Measurements from ENCODE around the gene PARL.

PARL gene

DNA sequence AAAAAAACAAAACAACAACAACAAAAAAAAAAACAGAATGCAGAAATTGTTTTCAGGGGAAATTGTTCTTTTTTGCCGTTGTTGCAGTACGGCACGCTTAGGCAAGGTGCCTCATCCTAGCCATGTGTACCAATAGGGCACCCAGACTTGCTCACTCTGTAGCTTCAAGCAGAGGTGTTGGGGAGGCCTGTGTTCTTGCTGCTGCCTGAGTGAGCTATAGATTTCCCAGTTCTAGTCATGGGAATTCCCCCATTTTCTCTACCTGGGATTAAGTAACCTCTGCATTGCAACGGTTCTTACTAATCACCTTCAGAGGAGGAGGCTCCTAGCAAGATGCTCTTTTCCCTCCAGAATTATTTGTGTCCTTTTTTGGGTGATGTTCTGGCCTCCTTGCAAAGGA is 12.9 kb upstream of the PARL start:
- Histone ChIP-seq H3K4me1 (ENCODE audit: control insufficient read depth, insufficient read depth, low read length) (peaks cover 11% of the 10 kb centered on the region), H3K9ac (ENCODE audit: low read length) (no peak overlapping the region), H3K4me3 (ENCODE audit: low read length) (no peak overlapping the region), H3K9me3 (ENCODE audit: control insufficient read depth, low read length) (no peaks in the 10 kb centered on the region), H3K36me3 (ENCODE audit: control insufficient read depth, insufficient read depth, low read length) (no peaks in the 10 kb centered on the region), H3K27me3 (ENCODE audit: control insufficient read depth, insufficient read depth, low read length) (no peaks in the 10 kb centered on the region)

DNA sequence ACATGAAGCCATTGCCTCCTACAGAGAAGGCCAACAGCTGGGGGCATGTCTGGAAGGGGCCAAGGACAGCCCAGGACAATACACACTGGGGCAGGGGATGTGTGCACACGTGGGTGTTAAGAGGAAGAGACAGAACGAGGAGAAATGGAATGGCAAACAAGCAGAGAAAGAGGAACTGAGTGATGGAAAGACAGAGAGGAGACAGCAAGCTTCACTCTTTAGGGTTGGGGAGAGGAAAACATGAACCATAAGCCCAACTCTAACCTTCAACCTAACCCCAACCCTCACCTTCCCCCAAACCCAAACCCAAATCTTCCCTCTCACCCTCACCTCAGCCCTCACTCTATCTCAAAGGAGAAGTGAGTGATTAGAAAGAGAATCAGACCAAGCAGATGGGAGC is 11.9 kb upstream of the PARL start:
- no peak overlapping the region for H3K9ac ChIP-seq (ENCODE audit: low read length)
- no peaks in the 10 kb centered on the region for H3K27me3 ChIP-seq (ENCODE audit: control insufficient read depth, insufficient read depth, low read length)
- H3K4me3 ChIP-seq (ENCODE audit: low read length) = no peak overlapping the region
- peaks cover 13% of the 10 kb centered on the region for H3K4me1 ChIP-seq (ENCODE audit: control insufficient read depth, insufficient read depth, low read length)
- no peaks in the 10 kb centered on the region for H3K36me3 ChIP-seq (ENCODE audit: control insufficient read depth, insufficient read depth, low read length)
- no peaks in the 10 kb centered on the region for H3K9me3 ChIP-seq (ENCODE audit: control insufficient read depth, low read length)

DNA sequence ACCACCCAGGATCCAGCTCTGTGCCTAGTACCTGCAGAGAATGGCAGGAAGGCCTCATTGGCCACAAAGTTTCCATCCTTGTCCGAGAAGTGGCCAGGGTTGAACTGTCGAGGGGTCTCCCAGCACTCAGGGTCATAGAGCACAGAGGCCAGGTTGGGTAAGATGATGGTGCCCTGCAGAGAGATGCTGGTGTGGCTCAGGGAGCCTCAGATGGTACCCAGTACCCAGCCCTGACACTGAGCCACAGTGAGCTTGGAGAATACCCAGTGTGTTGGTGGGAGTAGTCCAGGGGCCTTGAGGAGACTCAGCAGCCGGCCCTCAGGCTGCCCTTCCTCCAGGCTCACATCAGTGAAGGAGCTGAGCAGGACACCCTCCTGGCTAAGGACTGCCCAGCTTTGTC is 11.5 kb upstream of the PARL start:
- H3K9me3 ChIP-seq (ENCODE audit: control insufficient read depth, low read length) = no peaks in the 10 kb centered on the region
- peaks cover 13% of the 10 kb centered on the region for H3K4me1 ChIP-seq (ENCODE audit: control insufficient read depth, insufficient read depth, low read length)
- no peaks in the 10 kb centered on the region for H3K27me3 ChIP-seq (ENCODE audit: control insufficient read depth, insufficient read depth, low read length)
- no peak overlapping the region for H3K9ac ChIP-seq (ENCODE audit: low read length)
- H3K36me3 ChIP-seq (ENCODE audit: control insufficient read depth, insufficient read depth, low read length) = no peaks in the 10 kb centered on the region
- H3K4me3 ChIP-seq (ENCODE audit: low read length) = no peak overlapping the region

GRCh38 chr3:183895774-183896173 is 11.1 kb upstream of the PARL start:
- Histone ChIP-seq H3K27me3 (ENCODE audit: control insufficient read depth, insufficient read depth, low read length) (no peaks in the 10 kb centered on the region), H3K4me1 (ENCODE audit: control insufficient read depth, insufficient read depth, low read length) (peaks cover 13% of the 10 kb centered on the region), H3K36me3 (ENCODE audit: control insufficient read depth, insufficient read depth, low read length) (no peaks in the 10 kb centered on the region), H3K4me3 (ENCODE audit: low read length) (no peak overlapping the region), H3K9ac (ENCODE audit: low read length) (no peak overlapping the region), H3K9me3 (ENCODE audit: control insufficient read depth, low read length) (no peaks in the 10 kb centered on the region)

DNA sequence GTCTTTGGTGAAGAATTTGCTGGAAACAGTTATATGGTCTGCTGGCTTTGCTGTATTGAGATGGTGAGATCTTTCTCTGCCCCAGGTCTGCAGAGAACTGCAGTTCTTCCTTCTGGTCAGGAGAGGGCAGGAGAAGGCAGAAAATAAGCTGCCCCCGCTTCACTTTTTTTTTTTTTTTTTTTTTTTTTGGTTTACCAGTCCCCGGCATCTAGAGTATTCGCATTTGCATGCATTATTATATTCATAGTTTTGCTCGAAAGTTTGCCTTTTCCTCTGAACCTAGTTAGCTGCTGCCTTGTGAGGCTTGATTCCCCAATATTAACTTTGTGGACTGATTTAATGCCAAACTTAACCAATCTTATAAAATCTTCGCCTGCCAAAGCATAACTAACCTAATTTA is 10.6 kb upstream of the PARL start:
- Histone ChIP-seq H3K36me3 (ENCODE audit: control insufficient read depth, insufficient read depth, low read length) (no peaks in the 10 kb centered on the region), H3K4me1 (ENCODE audit: control insufficient read depth, insufficient read depth, low read length) (peaks cover 13% of the 10 kb centered on the region), H3K9me3 (ENCODE audit: control insufficient read depth, low read length) (no peaks in the 10 kb centered on the region), H3K9ac (ENCODE audit: low read length) (no peak overlapping the region), H3K4me3 (ENCODE audit: low read length) (no peak overlapping the region), H3K27me3 (ENCODE audit: control insufficient read depth, insufficient read depth, low read length) (no peaks in the 10 kb centered on the region)

DNA sequence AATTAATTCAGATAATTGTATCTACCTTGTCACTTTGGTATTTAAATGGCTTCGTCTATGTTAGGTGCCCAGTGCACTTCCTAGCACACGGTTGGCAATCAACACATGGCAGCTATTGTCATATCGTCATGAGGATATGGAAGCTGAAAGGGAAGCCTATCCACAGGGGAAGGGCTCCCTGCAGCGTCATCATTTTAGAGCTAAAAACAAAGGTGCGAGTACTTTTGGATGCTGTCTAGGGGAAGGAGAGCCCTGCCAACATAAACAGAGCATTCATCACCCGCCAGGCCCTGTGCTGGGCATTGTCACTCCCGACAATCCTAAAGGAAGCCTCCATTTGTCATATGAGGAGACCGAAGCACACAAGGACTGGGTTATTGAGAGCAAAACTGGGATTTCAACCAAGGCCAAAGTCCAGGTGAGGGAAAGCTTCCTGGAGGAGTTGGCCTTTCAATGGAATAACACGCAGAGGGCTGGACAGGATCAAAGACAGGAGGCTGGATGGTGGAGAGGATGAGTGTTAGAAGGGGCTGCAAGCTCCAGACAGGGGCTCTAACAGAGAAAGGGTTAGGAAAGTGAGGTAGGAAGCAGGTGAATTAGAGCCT is 8.0 kb upstream of the PARL start:
- Histone ChIP-seq H3K9ac (ENCODE audit: low read length) (no peak overlapping the region), H3K4me3 (ENCODE audit: low read length) (no peak overlapping the region), H3K4me1 (ENCODE audit: control insufficient read depth, insufficient read depth, low read length) (peaks cover 13% of the 10 kb centered on the region), H3K27me3 (ENCODE audit: control insufficient read depth, insufficient read depth, low read length) (no peaks in the 10 kb centered on the region), H3K36me3 (ENCODE audit: control insufficient read depth, insufficient read depth, low read length) (no peaks in the 10 kb centered on the region), H3K9me3 (ENCODE audit: control insufficient read depth, low read length) (no peaks in the 10 kb centered on the region)

- Histone ChIP-seq H3K27me3 (ENCODE audit: control insufficient read depth, insufficient read depth, low read length) (no peaks in the 10 kb centered on the region), H3K9me3 (ENCODE audit: control insufficient read depth, low read length) (no peaks in the 10 kb centered on the region), H3K4me3 (ENCODE audit: low read length) (no peak overlapping the region), H3K9ac (ENCODE audit: low read length) (no peak overlapping the region), H3K36me3 (ENCODE audit: control insufficient read depth, insufficient read depth, low read length) (no peaks in the 10 kb centered on the region), H3K4me1 (ENCODE audit: control insufficient read depth, insufficient read depth, low read length) (peaks cover 11% of the 10 kb centered on the region)
These were observed 1.1 kb upstream of the PARL start for GRCh38 chr3:183885766-183886165.

GRCh38 chr3:183884097-183884426 is 618 bp downstream of the PARL start:
- H3K4me1 ChIP-seq (ENCODE audit: control insufficient read depth, insufficient read depth, low read length) = peaks cover 11% of the 10 kb centered on the region
- H3K9me3 ChIP-seq (ENCODE audit: control insufficient read depth, low read length) = no peaks in the 10 kb centered on the region
- H3K27me3 ChIP-seq (ENCODE audit: control insufficient read depth, insufficient read depth, low read length) = no peaks in the 10 kb centered on the region
- no peaks in the 10 kb centered on the region for H3K36me3 ChIP-seq (ENCODE audit: control insufficient read depth, insufficient read depth, low read length)
- H3K9ac ChIP-seq (ENCODE audit: low read length) = peak overlapping the region; percentile 82
- H3K4me3 ChIP-seq (ENCODE audit: low read length) = peak overlapping the region; percentile 89

- Histone ChIP-seq H3K9me3 (ENCODE audit: control insufficient read depth, low read length) (no peaks in the 10 kb centered on the region), H3K9ac (ENCODE audit: low read length) (peak overlapping the region; percentile 82), H3K27me3 (ENCODE audit: control insufficient read depth, insufficient read depth, low read length) (no peaks in the 10 kb centered on the region), H3K4me1 (ENCODE audit: control insufficient read depth, insufficient read depth, low read length) (peaks cover 11% of the 10 kb centered on the region), H3K36me3 (ENCODE audit: control insufficient read depth, insufficient read depth, low read length) (no peaks in the 10 kb centered on the region), H3K4me3 (ENCODE audit: low read length) (peak overlapping the region; percentile 89)
These were observed 1.2 kb downstream of the PARL start for GRCh38 chr3:183883291-183884096.

- no peaks in the 10 kb centered on the region for H3K9me3 ChIP-seq (ENCODE audit: control insufficient read depth, low read length)
- no peaks in the 10 kb centered on the region for H3K36me3 ChIP-seq (ENCODE audit: control insufficient read depth, insufficient read depth, low read length)
- no peak overlapping the region for H3K9ac ChIP-seq (ENCODE audit: low read length)
- H3K4me3 ChIP-seq (ENCODE audit: low read length) = no peak overlapping the region
- H3K4me1 ChIP-seq (ENCODE audit: control insufficient read depth, insufficient read depth, low read length) = peaks cover 11% of the 10 kb centered on the region
- no peaks in the 10 kb centered on the region for H3K27me3 ChIP-seq (ENCODE audit: control insufficient read depth, insufficient read depth, low read length)
These were observed 4.6 kb downstream of the PARL start for GRCh38 chr3:183880121-183880520.

DNA sequence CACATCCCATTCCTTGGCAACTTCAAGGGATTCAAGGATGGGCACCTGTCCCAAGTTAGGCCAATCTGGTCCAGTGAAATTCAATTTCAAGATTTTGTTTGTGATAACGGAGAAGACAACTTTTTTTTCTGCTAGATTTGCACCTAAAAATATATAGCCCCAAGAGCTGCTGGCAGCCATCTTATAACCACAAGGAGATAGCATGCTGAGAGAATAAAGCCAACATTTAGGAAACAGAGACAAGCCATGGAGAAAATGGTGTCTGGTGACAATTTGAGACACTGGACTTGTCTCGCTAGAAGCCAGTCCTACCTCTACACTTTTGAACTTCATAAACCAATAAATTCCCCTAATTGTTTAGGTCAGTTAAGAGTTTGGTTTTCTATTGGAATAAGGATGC is 5.4 kb downstream of the PARL start:
- no peaks in the 10 kb centered on the region for H3K9me3 ChIP-seq (ENCODE audit: control insufficient read depth, low read length)
- no peak overlapping the region for H3K9ac ChIP-seq (ENCODE audit: low read length)
- H3K4me3 ChIP-seq (ENCODE audit: low read length) = no peak overlapping the region
- no peaks in the 10 kb centered on the region for H3K36me3 ChIP-seq (ENCODE audit: control insufficient read depth, insufficient read depth, low read length)
- H3K4me1 ChIP-seq (ENCODE audit: control insufficient read depth, insufficient read depth, low read length) = peaks cover 17% of the 10 kb centered on the region
- no peaks in the 10 kb centered on the region for H3K27me3 ChIP-seq (ENCODE audit: control insufficient read depth, insufficient read depth, low read length)

DNA sequence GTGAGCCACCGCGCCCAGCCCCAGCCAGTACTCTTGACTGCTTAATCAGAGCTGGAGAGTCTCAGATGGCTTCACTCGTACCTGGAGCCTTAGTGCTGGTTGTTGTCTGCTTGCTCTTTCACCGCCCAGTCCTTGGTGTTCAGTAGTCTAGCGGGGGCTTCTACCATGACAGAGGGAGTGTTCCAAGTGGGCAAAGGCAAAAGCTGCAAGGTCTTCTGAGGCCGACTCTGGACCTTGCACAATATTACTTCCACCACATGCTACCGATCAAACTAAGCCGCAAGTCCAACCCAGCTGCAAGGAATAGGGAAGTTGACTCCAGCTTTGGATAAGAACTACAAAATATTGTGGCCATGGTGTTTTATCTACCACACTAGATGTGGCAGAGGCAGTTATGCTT is 6.6 kb downstream of the PARL start:
- Histone ChIP-seq H3K4me1 (ENCODE audit: control insufficient read depth, insufficient read depth, low read length) (peaks cover 16% of the 10 kb centered on the region), H3K27me3 (ENCODE audit: control insufficient read depth, insufficient read depth, low read length) (no peaks in the 10 kb centered on the region), H3K36me3 (ENCODE audit: control insufficient read depth, insufficient read depth, low read length) (no peaks in the 10 kb centered on the region), H3K9ac (ENCODE audit: low read length) (no peak overlapping the region), H3K4me3 (ENCODE audit: low read length) (no peak overlapping the region), H3K9me3 (ENCODE audit: control insufficient read depth, low read length) (no peaks in the 10 kb centered on the region)

All from mucosa of stomach (tissue), 1 donor.